Fibroblast of villous mesenchyme (primary cell): Measurements from ENCODE around the gene SP100. TPM values are rescaled to one million over a fixed set of nuclear protein-coding genes. Genes with fewer than 3 reads are reported as not detected.

Experiments used
- DNase-seq: peaks from one replicate; pipeline ENCODE4 v3.0.0-alpha.2; 2010; ENCODE audit warnings: low read depth
- H3K4me3 ChIP-seq: 2 replicates; pipeline ENCODE4 v1.5.1; 2011; ENCODE audit warnings: low read depth, mild to moderate bottlenecking, low read length
- CTCF ChIP-seq: IDR thresholded peaks from 2 replicates; pipeline ENCODE4 v1.5.1; 2012; ENCODE audit warnings: low read depth, mild to moderate bottlenecking, low read length; ENCODE audit not compliant: insufficient read depth
- total RNA-seq: library from RNA; depleted of rRNA; stranded (reverse); fragments of >200 nt; gene quantifications from 2 replicates; pipeline ENCODE4 v1.2.3, GENCODE V29; 2012

Gene SP100
- total RNA-seq, 1 donor: 119 TPM

- peak; percentile 80 for DNase-seq
- H3K4me3 ChIP-seq: peak overlapping the region; percentile 63
- TF ChIP-seq CTCF: no peak
These were observed 4.2 kb upstream of the SP100 start for GRCh38 chr2:230411570-230412370.

GRCh38 chr2:230412371-230412711 lies 3.7 kb upstream of the SP100 start:
- no peak for DNase-seq
- TF ChIP-seq CTCF: no peak
- peak overlapping the region; percentile 63 for H3K4me3 ChIP-seq

- H3K4me3 ChIP-seq: no peak overlapping the region
- DNase-seq: no peak
- TF ChIP-seq CTCF: no peak
These were observed 3.2 kb upstream of the SP100 start for GRCh38 chr2:230412846-230413245.

GRCh38 chr2:230413479-230413878 lies 2.5 kb upstream of the SP100 start:
- H3K4me3 ChIP-seq: no peak overlapping the region
- no peak for DNase-seq
- no peak for TF ChIP-seq CTCF

- DNase-seq: no peak
- no peak for TF ChIP-seq CTCF
- H3K4me3 ChIP-seq: no peak overlapping the region
These were observed 1.7 kb upstream of the SP100 start for GRCh38 chr2:230414302-230414701.

GRCh38 chr2:230417436-230417835 lies 1.4 kb downstream of the SP100 start:
- peak overlapping the region; percentile 66 for H3K4me3 ChIP-seq
- no peak for TF ChIP-seq CTCF
- no peak for DNase-seq

- H3K4me3 ChIP-seq: peak overlapping the region; percentile 66
- no peak for TF ChIP-seq CTCF
- peak; percentile 75 for DNase-seq
These were observed 2.5 kb downstream of the SP100 start for GRCh38 chr2:230418341-230419016.
